Measurements from ENCODE around the gene NR3C1. TPM values are rescaled to one million over a fixed set of nuclear protein-coding genes. Genes with fewer than 3 reads are reported as not detected.
A peak's percentile ranks its signal among the peaks of the same experiment; 100 is the strongest.

Gene NR3C1
- total and polyA plus RNA-seq, 7 experiments from 2014 or later: 68.0 to 140 (median 100.0) TPM

DNA sequence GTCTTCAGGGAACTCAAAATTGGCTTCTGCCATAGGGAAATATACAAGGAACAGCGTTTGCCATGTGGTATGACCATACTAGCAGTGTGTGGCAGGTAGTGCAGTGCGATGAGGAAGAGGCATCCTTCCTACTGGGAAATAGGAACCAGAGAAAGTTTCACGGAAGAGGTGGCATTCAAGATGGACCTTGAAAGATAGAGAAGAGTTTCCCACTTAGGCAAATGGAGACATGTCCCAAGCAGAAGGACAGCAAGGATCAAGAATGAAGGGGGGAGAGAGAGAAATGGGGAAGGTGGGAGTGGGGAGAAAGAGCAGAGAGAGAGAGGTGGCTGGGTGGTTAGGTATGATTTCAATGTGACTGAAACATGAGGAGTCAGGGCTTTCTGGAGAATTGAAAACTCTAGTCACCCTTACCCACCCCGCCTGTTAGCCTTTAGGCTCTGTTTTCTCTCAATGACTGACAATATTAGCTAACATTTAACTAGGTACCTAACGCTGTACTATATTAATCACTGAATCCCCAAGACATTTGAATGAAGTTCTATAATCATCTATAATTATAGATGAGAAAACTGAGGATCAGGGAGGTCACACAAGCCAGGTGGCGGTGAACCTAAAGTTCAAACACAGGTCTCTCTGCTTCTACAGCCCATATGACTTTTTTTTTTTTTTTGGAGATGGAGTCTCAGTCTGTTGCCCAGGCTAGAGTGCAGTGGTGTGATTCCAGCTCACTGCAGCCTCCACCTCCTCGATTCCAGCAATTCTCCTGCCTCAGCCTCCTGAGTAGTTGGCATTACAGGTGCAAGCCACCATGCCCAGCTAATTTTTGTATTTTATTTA is 171.3 kb downstream of the NR3C1 start:
- no peaks in the 10 kb centered on the region for H3K9me3 ChIP-seq (ENCODE audit: control insufficient read depth in 2 of 3, low read length in 3 of 3)
- H3K36me3 Mint-ChIP-seq: peaks cover 0 to 10% (median 0%) of the 10 kb centered on the region in 5 donors
- no peak overlapping the region for H3K27ac ChIP-seq (ENCODE audit: low read depth, low read length)
- H3K27me3 ChIP-seq (ENCODE audit: control insufficient read depth in 2 of 2, insufficient read depth in 2 of 2, low read length in 2 of 2): no peaks in the 10 kb centered on the region
- H3K4me3 ChIP-seq (ENCODE audit: low read length): no peak overlapping the region
- CTCF ChIA-PET: no interaction called here
- POLR2A ChIA-PET: no interaction called here
- H3K27ac Mint-ChIP-seq: peak overlapping the region in 2 of 9 donors; percentile 2 to 3
- H3K27me3 Mint-ChIP-seq: peaks cover 0 to 5% (median 0%) of the 10 kb centered on the region in 5 donors
- intact Hi-C loops (cut with micrococcal nuclease): no loop called here
- no peak for ATAC-seq
- peaks cover 11 to 25% of the 10 kb centered on the region in 2 donors for H3K4me1 ChIP-seq (ENCODE audit: control insufficient read depth in 2 of 2, insufficient read depth in 2 of 2, low read length in 2 of 2)
- no peaks in the 10 kb centered on the region for H3K36me3 ChIP-seq (ENCODE audit: control insufficient read depth in 2 of 3, insufficient read depth in 3 of 3, low read length in 3 of 3)
- H3K9me3 Mint-ChIP-seq: peaks cover 0 to 4% (median 0%) of the 10 kb centered on the region in 11 donors
- H3K4me1 Mint-ChIP-seq: peaks cover 13 to 44% (median 24%) of the 10 kb centered on the region in 7 donors
- no peak overlapping the region for H3K4me3 Mint-ChIP-seq
- no peak for DNase-seq

DNA sequence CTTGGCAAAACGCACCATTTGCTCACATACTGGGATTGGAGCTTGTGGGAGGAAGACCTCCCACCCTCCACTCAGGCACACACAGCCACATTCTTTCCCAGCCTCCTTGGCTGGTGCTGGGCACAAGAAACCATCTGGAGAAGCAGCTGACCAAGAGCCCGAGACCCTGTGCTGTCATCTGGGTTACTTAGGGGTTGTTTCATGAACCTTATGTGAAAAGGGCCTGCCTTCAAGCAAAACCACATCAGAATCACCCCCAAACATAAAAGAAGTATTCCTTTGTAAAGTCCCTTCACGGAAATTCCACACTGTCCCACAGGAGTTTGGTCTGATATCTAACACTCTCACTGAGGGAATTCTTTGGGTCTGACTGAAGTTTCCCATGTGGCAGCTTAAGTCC is 172.1 kb downstream of the NR3C1 start:
- Histone ChIP-seq H3K36me3 (ENCODE audit: control insufficient read depth in 2 of 3, insufficient read depth in 3 of 3, low read length in 3 of 3) (no peaks in the 10 kb centered on the region), H3K9me3 (ENCODE audit: control insufficient read depth in 2 of 3, low read length in 3 of 3) (no peaks in the 10 kb centered on the region), H3K27me3 (ENCODE audit: control insufficient read depth in 2 of 2, insufficient read depth in 2 of 2, low read length in 2 of 2) (no peaks in the 10 kb centered on the region), H3K4me1 (ENCODE audit: control insufficient read depth in 2 of 2, insufficient read depth in 2 of 2, low read length in 2 of 2) (peaks cover 11 to 25% of the 10 kb centered on the region in 2 donors), H3K27ac (ENCODE audit: low read depth, low read length) (no peak overlapping the region), H3K4me3 (ENCODE audit: low read length) (no peak overlapping the region)
- Mint-ChIP-seq H3K36me3 (peaks cover 0 to 7% (median 0%) of the 10 kb centered on the region in 5 donors), H3K27ac (peak overlapping the region in 2 of 9 donors; percentile 92), H3K4me3 (no peak overlapping the region), H3K27me3 (peaks cover 0 to 4% (median 0%) of the 10 kb centered on the region in 5 donors), H3K4me1 (peaks cover 13 to 49% (median 24%) of the 10 kb centered on the region in 7 donors), H3K9me3 (peaks cover 0 to under 1% (median 0%) of the 10 kb centered on the region in 11 donors)
- no peak for DNase-seq
- ATAC-seq: no peak
- intact Hi-C loops (cut with micrococcal nuclease): no loop called here
- POLR2A ChIA-PET: no interaction called here
- CTCF ChIA-PET: no interaction called here

DNA sequence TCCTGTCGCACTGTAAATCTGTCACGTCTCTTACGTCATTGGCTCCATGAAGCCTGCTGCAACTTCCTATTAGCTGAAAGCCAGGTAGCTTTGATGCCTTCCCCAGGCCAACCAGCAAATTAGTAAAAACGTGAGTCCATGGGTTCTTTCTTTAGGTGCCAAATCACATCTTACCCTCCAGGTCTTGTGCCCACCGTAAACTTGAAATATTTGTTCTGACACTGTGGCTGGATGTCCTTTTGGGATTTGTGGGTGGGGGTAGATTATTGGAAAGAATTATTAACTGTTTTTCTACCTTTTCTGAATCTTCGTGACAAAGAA is 172.8 kb downstream of the NR3C1 start:
- H3K4me1 ChIP-seq (ENCODE audit: control insufficient read depth in 2 of 2, insufficient read depth in 2 of 2, low read length in 2 of 2): peaks cover 11 to 25% of the 10 kb centered on the region in 2 donors
- CTCF ChIA-PET: no interaction called here
- peak in 1 of 9 donors; percentile 44 for DNase-seq

DNA sequence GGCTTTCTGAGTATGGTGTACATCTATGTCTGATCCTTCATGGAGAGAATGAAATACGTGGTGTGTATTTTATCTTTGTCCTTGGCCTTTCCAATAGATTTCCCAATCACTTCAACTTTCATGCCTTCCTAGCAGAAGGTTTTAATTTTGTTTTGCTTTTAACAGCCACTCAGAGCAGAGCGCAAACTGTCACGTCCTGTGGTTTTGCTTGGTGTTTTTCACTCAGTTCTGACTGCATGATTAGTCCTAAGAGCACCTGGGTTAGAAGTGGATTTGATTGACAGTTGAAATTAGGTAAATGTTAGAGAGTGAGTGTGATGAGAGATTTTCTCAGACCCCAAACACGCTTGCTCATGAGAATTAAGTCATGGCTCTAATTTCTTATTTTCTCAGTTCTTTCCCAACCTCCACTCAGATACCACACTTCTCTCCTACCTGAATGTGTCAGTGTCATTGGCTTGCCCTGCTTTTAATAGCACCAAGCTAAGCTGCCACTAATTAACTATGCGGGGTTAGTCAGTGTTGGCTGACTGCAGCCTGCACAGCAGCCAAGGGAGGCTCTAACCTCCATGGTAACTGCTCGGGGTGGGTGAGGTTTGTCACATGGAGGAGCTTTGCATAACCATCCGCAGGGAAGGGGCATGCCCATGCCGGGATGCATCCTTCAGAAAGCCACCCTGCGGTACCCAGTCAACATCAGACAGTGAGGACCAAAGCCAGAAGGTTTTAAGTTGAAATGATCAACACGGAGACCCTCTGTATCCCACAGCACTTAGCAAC is 173.4 kb downstream of the NR3C1 start:
- Histone ChIP-seq H3K9me3 (ENCODE audit: control insufficient read depth in 2 of 3, low read length in 3 of 3) (no peaks in the 10 kb centered on the region), H3K4me1 (ENCODE audit: control insufficient read depth in 2 of 2, insufficient read depth in 2 of 2, low read length in 2 of 2) (peaks cover 11 to 25% of the 10 kb centered on the region in 2 donors), H3K27ac (ENCODE audit: low read depth, low read length) (peak overlapping the region; percentile 16), H3K4me3 (ENCODE audit: low read length) (peak overlapping the region; percentile 19), H3K27me3 (ENCODE audit: control insufficient read depth in 2 of 2, insufficient read depth in 2 of 2, low read length in 2 of 2) (no peaks in the 10 kb centered on the region), H3K36me3 (ENCODE audit: control insufficient read depth in 2 of 3, insufficient read depth in 3 of 3, low read length in 3 of 3) (no peaks in the 10 kb centered on the region)
- POLR2A ChIA-PET: no interaction called here
- ATAC-seq (peak; percentile 86), DNase-seq (peak in 7 of 9 donors; percentile 14 to 65 (median 37))
- Mint-ChIP-seq H3K36me3 (peaks cover 0 to 10% (median 3%) of the 10 kb centered on the region in 5 donors), H3K27me3 (peaks cover 0 to 4% (median 0%) of the 10 kb centered on the region in 5 donors), H3K4me3 (peak overlapping the region; percentile 24 to 81 (median 58)), H3K4me1 (peaks cover 13 to 49% (median 24%) of the 10 kb centered on the region in 7 donors), H3K27ac (peak overlapping the region; percentile 56 to 92 (median 82)), H3K9me3 (no peaks in the 10 kb centered on the region)
- intact Hi-C loops (cut with micrococcal nuclease): loop anchor here (1.0 to 5.0 kb wide), 2 partner anchors 8 to 52 kb away; no protein-coding TSS in a partner anchor
- CTCF ChIA-PET: no interaction called here

More for the DNA sequence above, 172.8 kb downstream of the NR3C1 start:
- H3K36me3 Mint-ChIP-seq: peaks cover 0 to 9% (median 2%) of the 10 kb centered on the region in 5 donors
- H3K4me1 Mint-ChIP-seq: peaks cover 13 to 49% (median 24%) of the 10 kb centered on the region in 7 donors
- H3K27ac Mint-ChIP-seq: peak overlapping the region in 3 of 9 donors; percentile 64 to 92 (median 92)
- intact Hi-C loops (cut with micrococcal nuclease): loop anchor here (1.0 kb wide), 1 partner anchor 8 kb away; no protein-coding TSS in a partner anchor
- POLR2A ChIA-PET: no interaction called here
- peaks cover 0 to 4% (median 0%) of the 10 kb centered on the region in 5 donors for H3K27me3 Mint-ChIP-seq
- no peak for ATAC-seq
- H3K9me3 Mint-ChIP-seq: no peaks in the 10 kb centered on the region
- H3K36me3 ChIP-seq (ENCODE audit: control insufficient read depth in 2 of 3, insufficient read depth in 3 of 3, low read length in 3 of 3): no peaks in the 10 kb centered on the region
- H3K27me3 ChIP-seq (ENCODE audit: control insufficient read depth in 2 of 2, insufficient read depth in 2 of 2, low read length in 2 of 2): no peaks in the 10 kb centered on the region
- no peak overlapping the region for H3K27ac ChIP-seq (ENCODE audit: low read depth, low read length)
- peak overlapping the region in 3 of 10 donors; percentile 13 to 58 (median 44) for H3K4me3 Mint-ChIP-seq
- H3K4me3 ChIP-seq (ENCODE audit: low read length): no peak overlapping the region
- H3K9me3 ChIP-seq (ENCODE audit: control insufficient read depth in 2 of 3, low read length in 3 of 3): no peaks in the 10 kb centered on the region

DNA sequence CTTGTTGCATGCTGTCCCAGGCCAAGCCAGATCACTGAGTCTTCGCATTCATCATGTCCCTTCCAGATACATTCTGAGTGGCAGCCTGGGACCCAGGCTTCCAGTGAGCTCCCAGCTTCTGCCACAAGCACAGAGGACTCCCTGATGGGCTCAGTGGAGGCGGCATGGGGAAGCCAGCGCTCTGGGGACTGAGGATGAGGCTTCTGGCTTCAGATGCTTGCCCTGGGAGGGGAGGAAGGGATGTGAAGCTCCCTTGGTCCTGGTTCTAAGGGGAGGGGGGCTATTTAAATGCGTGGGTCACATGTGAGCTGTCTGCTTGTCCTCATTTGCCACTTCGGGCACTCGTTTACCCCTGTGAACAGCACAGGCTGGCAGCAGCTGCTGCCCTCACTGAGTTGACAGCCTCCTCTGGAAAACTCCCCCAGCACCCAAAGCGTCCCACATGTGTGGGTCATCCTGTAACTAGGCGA is 174.0 kb downstream of the NR3C1 start:
- H3K9me3 Mint-ChIP-seq: no peaks in the 10 kb centered on the region
- CTCF ChIA-PET: no interaction called here
- peak overlapping the region; percentile 4 to 92 (median 82) for H3K27ac Mint-ChIP-seq
- ATAC-seq: peak; percentile 61
- peak in 3 of 9 donors; percentile 2 to 42 (median 16) for DNase-seq
- Histone ChIP-seq H3K9me3 (ENCODE audit: control insufficient read depth in 2 of 3, low read length in 3 of 3) (no peaks in the 10 kb centered on the region), H3K4me1 (ENCODE audit: control insufficient read depth in 2 of 2, insufficient read depth in 2 of 2, low read length in 2 of 2) (peaks cover 11 to 28% of the 10 kb centered on the region in 2 donors), H3K36me3 (ENCODE audit: control insufficient read depth in 2 of 3, insufficient read depth in 3 of 3, low read length in 3 of 3) (no peaks in the 10 kb centered on the region), H3K27me3 (ENCODE audit: control insufficient read depth in 2 of 2, insufficient read depth in 2 of 2, low read length in 2 of 2) (no peaks in the 10 kb centered on the region), H3K4me3 (ENCODE audit: low read length) (peak overlapping the region; percentile 19), H3K27ac (ENCODE audit: low read depth, low read length) (peak overlapping the region; percentile 16)
- H3K4me1 Mint-ChIP-seq: peaks cover 13 to 53% (median 24%) of the 10 kb centered on the region in 7 donors
- peaks cover 0 to 14% (median 6%) of the 10 kb centered on the region in 5 donors for H3K36me3 Mint-ChIP-seq
- H3K27me3 Mint-ChIP-seq: peaks cover 0 to 4% (median 0%) of the 10 kb centered on the region in 5 donors
- POLR2A ChIA-PET: no interaction called here
- peak overlapping the region; percentile 24 to 81 (median 58) for H3K4me3 Mint-ChIP-seq
- intact Hi-C loops (cut with micrococcal nuclease): loop anchor here in 1 of 2 donors (5.0 kb wide), 1 partner anchor 53 kb away; no protein-coding TSS in a partner anchor

DNA sequence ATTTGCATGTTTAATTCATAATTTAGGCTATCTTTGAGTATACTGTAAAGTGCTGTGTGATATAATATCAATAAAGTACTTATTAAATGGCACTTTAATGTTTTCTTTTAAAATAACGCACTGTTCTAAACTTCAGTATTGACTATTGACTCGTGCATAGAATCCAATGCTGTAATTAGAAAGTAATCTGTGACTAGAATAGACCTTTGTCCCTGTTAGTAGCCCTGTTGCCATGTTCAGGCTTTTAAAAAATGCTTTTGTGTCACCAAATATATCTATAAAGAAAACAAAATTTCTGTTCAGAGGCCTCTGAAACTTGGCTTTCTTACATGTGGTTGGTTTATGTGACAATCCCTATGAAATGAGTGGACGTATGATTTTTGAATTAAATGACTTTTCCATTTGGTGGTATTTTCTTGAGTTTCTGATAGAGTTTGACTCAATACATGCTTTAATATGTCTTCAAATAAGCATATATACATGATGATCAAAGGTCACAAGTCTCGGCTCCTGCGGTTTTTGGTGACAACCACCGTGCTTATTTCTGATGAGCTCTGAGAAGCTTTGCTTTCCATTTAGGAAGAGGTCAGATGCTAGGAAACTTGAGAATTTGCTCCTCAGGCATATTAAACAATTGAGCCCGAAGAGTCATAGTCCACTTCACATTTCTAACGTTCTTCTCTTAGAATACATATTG is 174.7 kb downstream of the NR3C1 start:
- ATAC-seq (no peak), DNase-seq (no peak)
- no peaks in the 10 kb centered on the region for H3K27me3 ChIP-seq (ENCODE audit: control insufficient read depth in 2 of 2, insufficient read depth in 2 of 2, low read length in 2 of 2)
- ChIA-PET CTCF (no interaction called here), POLR2A (no interaction called here)
- H3K36me3 ChIP-seq (ENCODE audit: control insufficient read depth in 2 of 3, insufficient read depth in 3 of 3, low read length in 3 of 3): no peaks in the 10 kb centered on the region
- Mint-ChIP-seq H3K27me3 (peaks cover 0 to 2% (median 0%) of the 10 kb centered on the region in 5 donors), H3K9me3 (no peaks in the 10 kb centered on the region), H3K27ac (peak overlapping the region in 8 of 9 donors; percentile 60 to 92 (median 81)), H3K4me1 (peaks cover 15 to 58% (median 24%) of the 10 kb centered on the region in 7 donors), H3K36me3 (peaks cover 0 to 17% (median 11%) of the 10 kb centered on the region in 5 donors), H3K4me3 (peak overlapping the region in 1 of 10 donors; percentile 21)
- no peak overlapping the region for H3K27ac ChIP-seq (ENCODE audit: low read depth, low read length)
- H3K4me3 ChIP-seq (ENCODE audit: low read length): no peak overlapping the region
- intact Hi-C loops (cut with micrococcal nuclease): loop anchor here in 1 of 2 donors (5.0 kb wide), 1 partner anchor 54 kb away; no protein-coding TSS in a partner anchor
- no peaks in the 10 kb centered on the region for H3K9me3 ChIP-seq (ENCODE audit: control insufficient read depth in 2 of 3, low read length in 3 of 3)
- peaks cover 11 to 35% of the 10 kb centered on the region in 2 donors for H3K4me1 ChIP-seq (ENCODE audit: control insufficient read depth in 2 of 2, insufficient read depth in 2 of 2, low read length in 2 of 2)

Measured in naive thymus-derived CD4-positive, alpha-beta T cell (primary cell).